HG02981 (cell line): ENCODE results near the gene SUSD1.
A peak's percentile ranks its signal among the peaks of the same experiment; 100 is the strongest.

Experiments
- ATAC-seq: cut with Tn5 transposase; IDR thresholded peaks from one replicate; pipeline ENCODE4 v1.9.1; 2021; ENCODE audit warnings: mild to moderate bottlenecking, moderate library complexity; ENCODE audit not compliant: unreplicated experiment

SUSD1 gene

GRCh38 chr9:112044881-112045280, 130.2 kb downstream of the SUSD1 start:
- no peak for ATAC-seq

GRCh38 chr9:112044186-112044585, 130.9 kb downstream of the SUSD1 start:
- no peak for ATAC-seq

GRCh38 chr9:112043423-112043822, 131.7 kb downstream of the SUSD1 start:
- no peak for ATAC-seq

- ATAC-seq: no peak
Observed at GRCh38 chr9:112042769-112043168, 132.3 kb downstream of the SUSD1 start.

GRCh38 chr9:112042244-112042638, 132.9 kb downstream of the SUSD1 start:
- ATAC-seq: no peak

- ATAC-seq: no peak
Observed at GRCh38 chr9:112041536-112042243, 133.4 kb downstream of the SUSD1 start.

GRCh38 chr9:112041199-112041535, 133.9 kb downstream of the SUSD1 start:
- ATAC-seq: no peak

GRCh38 chr9:112038017-112038408, 137.1 kb downstream of the SUSD1 start:
- peak; percentile 18 for ATAC-seq

- peak; percentile 50 for ATAC-seq
Observed at GRCh38 chr9:112037281-112038016, 137.6 kb downstream of the SUSD1 start.

- no peak for ATAC-seq
Observed at GRCh38 chr9:112035166-112035826, 139.8 kb downstream of the SUSD1 start.

GRCh38 chr9:112034216-112034611, 140.9 kb downstream of the SUSD1 start:
- no peak for ATAC-seq

GRCh38 chr9:112033237-112034215, 141.6 kb downstream of the SUSD1 start:
- ATAC-seq: no peak

- ATAC-seq: no peak
Observed at GRCh38 chr9:112032743-112033142, 142.4 kb downstream of the SUSD1 start.

GRCh38 chr9:112032009-112032408, 143.1 kb downstream of the SUSD1 start:
- ATAC-seq: peak; percentile 49

GRCh38 chr9:112031400-112031799, 143.7 kb downstream of the SUSD1 start:
- ATAC-seq: no peak

GRCh38 chr9:112029921-112030444, 145.1 kb downstream of the SUSD1 start:
- ATAC-seq: no peak

GRCh38 chr9:112028242-112029221, 146.6 kb downstream of the SUSD1 start:
- peak; percentile 46 for ATAC-seq

GRCh38 chr9:112025850-112026249, 149.2 kb downstream of the SUSD1 start:
- no peak for ATAC-seq

GRCh38 chr9:112021742-112022141, 153.4 kb downstream of the SUSD1 start:
- ATAC-seq: no peak
